Adrenal gland (tissue), 12 donors: Measurements from ENCODE around the gene CFAP45. TPM values are rescaled to one million over a fixed set of nuclear protein-coding genes. Genes with fewer than 3 reads are reported as not detected.

Experiments
- DNase-seq, 7 donors: peaks; one replicate each; pipeline ENCODE4 v3.0.0-alpha.2; 2019 to 2020
- H3K27ac ChIP-seq, 5 donors: fragments of 200-600 bp; sonication (generic) in 4 of 5; 1 replicate in 3 of 5; 2 replicates in 2 of 5; pipeline versions ENCODE4 v1.5.1 to v1.8.0; 2016 to 2020; ENCODE audit warnings: mild to moderate bottlenecking in 1 of 5
- H3K27me3 ChIP-seq: fragments of 200-600 bp; 2 replicates; pipeline ENCODE4 v1.8.0; 2021
- H3K36me3 ChIP-seq, 2 donors: fragments of 200-600 bp; replicated peaks in 1 of 2; 1 replicate in 1 of 2; 2 replicates in 1 of 2; pipeline versions ENCODE4 v1.5.1 to v1.8.0; 2018 to 2022
- H3K4me1 ChIP-seq, 2 donors: fragments of 200-600 bp; replicated peaks in 1 of 2; 1 replicate in 1 of 2; 2 replicates in 1 of 2; pipeline versions ENCODE4 v1.5.1 to v1.8.0; 2018 to 2021
- H3K4me3 ChIP-seq, 4 donors: fragments of 200-600 bp; sonication (generic) in 3 of 4; one replicate each; pipeline ENCODE4 v1.5.1; 2016 to 2018
- H3K9me3 ChIP-seq, 3 donors: fragments of 200-600 bp; sonication (generic) in 1 of 3; replicated peaks in 1 of 3; 1 replicate in 2 of 3; 2 replicates in 1 of 3; pipeline versions ENCODE4 v1.5.1 to v1.8.0; 2016 to 2021
- CTCF ChIP-seq, 6 experiments: fragments of 450-650 bp in 4 of 6; fragments of 200-600 bp in 2 of 6; sonication (generic) in 1 of 6; IDR thresholded peaks; 1 replicate in 5 of 6; 2 replicates in 1 of 6; pipeline versions ENCODE4 v1.5.1 to v1.8.0; 2016 to 2021; ENCODE audit warnings: antibody characterized with exemption in 6 of 6, mild to moderate bottlenecking in 2 of 6, moderate library complexity in 1 of 6
- POLR2A ChIP-seq, 2 donors: fragments of 450-650 bp; IDR thresholded peaks; one replicate each; pipeline ENCODE4 v1.6.1; 2017; ENCODE audit warnings: antibody characterized with exemption in 2 of 2, mild to moderate bottlenecking in 2 of 2, moderate library complexity in 1 of 2
- WGBS, 4 donors: extraction: QIAGEN DNeasy Blood & Tissue Kit in 2 of 4; methylation state at CpG; one replicate each; pipeline versions ENCODE4 v1.1.5 to v1.1.7; 2013 to 2017; 5-methylcytosine and 5-hydroxymethylcytosine counted together
- intact Hi-C, 2 donors: fragments of 100-400 bp; cut with DNase I; formaldehyde crosslinking; loops; one replicate each; pipeline versions ENCODE4 v1.14.1 to v1.15.0; 2022 to 2023
- polyA plus RNA-seq, 3 donors: library from polyadenylated mRNA; stranded (reverse); fragments of 200-250 nt in 2 of 3; fragments of 350-450 nt in 1 of 3; fragmentation: Illumina TruSeq in 1 of 3; extraction: RNeasy Lipid Tissue Mini Kit (QIAGEN cat#74804) in 1 of 3; gene quantifications; one replicate each; pipeline ENCODE4 v1.2.3, GENCODE V29; 2013 to 2014
- total RNA-seq, 9 donors: library from RNA; depleted of rRNA in 4 of 9; stranded (reverse); fragments of >200 nt in 4 of 9; fragments of 120-200 nt in 1 of 9; fragmentation: NEBNext Ultra II Directional in 1 of 9; extraction: Animal tissue kit (Norgen Biotek cat#: 25700) in 1 of 9; gene quantifications; one replicate each; pipeline versions ENCODE4 v1.1.0 to v1.2.4, GENCODE V29; 2013 to 2023
- donor health status: healthy with polysubstance abuse.
- donor health status: Bipolar disorder and iron deficiency.
- donor health status: DM: yes; HTN: yes; CAD: no.
- donor health status: DM: no; HTN: no; CAD: no.
- donor health status: DM: no; HTN: no; CAD: no.
- donor health status: DM: yes; HTN: yes; CAD: no.

The CFAP45 gene
- total and polyA plus RNA-seq, 12 donors: 0.14 to 0.81 (median 0.35) TPM; not detected in 6

- intact Hi-C loops: no loop called here
- peak overlapping the region in 1 of 4 donors; percentile 64 for H3K4me3 ChIP-seq
- DNase-seq: peak in 1 of 7 donors; percentile 36
- TF ChIP-seq POLR2A (IDR thresholded peaks at IDR 0.05): no peak
- no peak for TF ChIP-seq CTCF (IDR thresholded peaks at IDR 0.05)
- H3K27me3 ChIP-seq: no peaks in the 10 kb centered on the region
- no peaks in the 10 kb centered on the region for H3K9me3 ChIP-seq
- peak overlapping the region in 2 of 5 donors; percentile 92 to 93 for H3K27ac ChIP-seq
- peaks cover 4 to 41% of the 10 kb centered on the region in 2 donors for H3K4me1 ChIP-seq
- 66 to 70% (median 67%) methylated on average over 15 to 18 of the region's 18 CpGs for WGBS, 4 donors
- H3K36me3 ChIP-seq: peaks cover 0 to 31% of the 10 kb centered on the region in 2 donors
Measured at GRCh38 chr1:159921700-159922504, 21.9 kb upstream of the CFAP45 start.

- peaks cover 4 to 41% of the 10 kb centered on the region in 2 donors for H3K4me1 ChIP-seq
- DNase-seq: no peak
- H3K27me3 ChIP-seq: no peaks in the 10 kb centered on the region
- H3K4me3 ChIP-seq: no peak overlapping the region
- peaks cover 0 to 31% of the 10 kb centered on the region in 2 donors for H3K36me3 ChIP-seq
- H3K27ac ChIP-seq: peak overlapping the region in 1 of 5 donors; percentile 92
- no peak for TF ChIP-seq CTCF (IDR thresholded peaks at IDR 0.05)
- TF ChIP-seq POLR2A (IDR thresholded peaks at IDR 0.05): no peak
- no peaks in the 10 kb centered on the region for H3K9me3 ChIP-seq
- intact Hi-C loops: no loop called here
- 65 to 87% (median 73%) methylated on average over 1 of the region's 1 CpG for WGBS, 4 donors
Measured at GRCh38 chr1:159921251-159921650, 21.3 kb upstream of the CFAP45 start.

GRCh38 chr1:159920651-159921050 lies 20.7 kb upstream of the CFAP45 start:
- Histone ChIP-seq H3K4me3 (no peak overlapping the region), H3K27ac (no peak overlapping the region), H3K27me3 (no peaks in the 10 kb centered on the region), H3K4me1 (peaks cover 0 to 38% of the 10 kb centered on the region in 2 donors), H3K36me3 (peaks cover 0 to 31% of the 10 kb centered on the region in 2 donors), H3K9me3 (no peaks in the 10 kb centered on the region)
- intact Hi-C loops: no loop called here
- DNase-seq: no peak
- TF ChIP-seq CTCF (IDR thresholded peaks at IDR 0.05): no peak
- no peak for TF ChIP-seq POLR2A (IDR thresholded peaks at IDR 0.05)
- 76 to 93% (median 86%) methylated on average over 1 of the region's 1 CpG for WGBS, 4 donors

GRCh38 chr1:159920202-159920601 lies 20.2 kb upstream of the CFAP45 start:
- TF ChIP-seq CTCF (IDR thresholded peaks at IDR 0.05) (no peak), POLR2A (IDR thresholded peaks at IDR 0.05) (no peak)
- no peak overlapping the region for H3K27ac ChIP-seq
- WGBS, 4 donors: 91 to 95% (median 91%) methylated on average over 9 to 10 of the region's 10 CpGs
- DNase-seq: no peak
- intact Hi-C loops: no loop called here
- H3K4me3 ChIP-seq: no peak overlapping the region
- peaks cover 0 to 31% of the 10 kb centered on the region in 2 donors for H3K36me3 ChIP-seq
- no peaks in the 10 kb centered on the region for H3K27me3 ChIP-seq
- H3K4me1 ChIP-seq: peaks cover 0 to 37% of the 10 kb centered on the region in 2 donors
- H3K9me3 ChIP-seq: no peaks in the 10 kb centered on the region
